ENCODE results near the gene RNF7.
"Not testable (repeated sequence)": the region's sequence is repeated elsewhere in the genome, so short reads cannot be mapped to it uniquely, and the experiment has no call there.

RNF7 gene

DNA sequence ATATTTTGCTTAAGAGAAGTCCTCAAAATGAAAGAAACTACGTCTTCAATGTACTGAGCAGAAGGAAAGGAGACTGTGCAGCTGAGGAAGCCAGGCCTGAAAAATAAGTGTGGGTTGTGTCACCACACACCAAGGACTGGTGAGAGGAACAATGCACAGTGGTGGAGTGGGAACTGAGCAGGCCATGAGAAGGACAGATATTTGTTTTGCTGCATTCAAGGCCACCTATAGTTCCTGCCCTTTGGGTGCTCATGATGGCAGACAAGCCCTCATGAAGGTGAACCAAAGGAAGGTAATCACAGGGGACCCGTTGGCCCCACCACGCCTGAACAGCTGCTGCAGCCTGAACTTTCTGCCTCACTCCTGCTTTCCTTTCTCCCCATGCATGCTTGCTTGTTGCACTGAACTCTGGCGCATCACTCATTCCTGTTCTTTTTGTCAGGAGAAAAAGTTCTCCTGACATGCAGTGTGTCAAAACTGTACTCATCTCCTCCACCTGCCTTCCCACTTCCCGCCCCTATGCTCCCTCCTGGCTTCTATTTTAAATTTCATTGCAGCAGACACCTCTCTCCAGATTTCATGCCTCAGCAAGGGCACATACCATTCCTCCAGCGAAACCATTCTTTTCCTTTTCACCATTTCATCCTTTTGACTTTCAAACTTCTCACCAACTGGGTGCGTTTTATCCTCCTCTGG, 2.2 kb upstream of the RNF7 start:
- ATAC-seq: no peak

DNA sequence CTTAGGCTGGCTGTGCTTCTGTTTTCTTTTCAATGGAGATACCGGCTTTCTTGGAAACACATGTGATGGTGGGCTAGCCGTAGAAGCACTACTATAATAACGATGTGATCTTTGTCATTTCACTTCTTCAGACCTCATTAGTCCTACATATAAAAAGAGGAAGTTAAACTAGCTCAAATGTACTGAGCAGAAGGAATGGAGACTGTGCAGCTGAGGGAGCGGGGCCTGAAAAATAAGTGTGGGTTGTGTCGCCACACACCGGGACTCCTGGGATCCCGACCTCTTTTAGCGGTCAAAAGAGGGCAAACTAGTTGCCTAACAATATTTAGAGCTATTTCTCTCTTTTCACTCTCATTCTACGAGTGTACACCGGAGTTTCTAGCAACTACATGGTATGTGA, 1.0 kb upstream of the RNF7 start:
- no peak for ATAC-seq

DNA sequence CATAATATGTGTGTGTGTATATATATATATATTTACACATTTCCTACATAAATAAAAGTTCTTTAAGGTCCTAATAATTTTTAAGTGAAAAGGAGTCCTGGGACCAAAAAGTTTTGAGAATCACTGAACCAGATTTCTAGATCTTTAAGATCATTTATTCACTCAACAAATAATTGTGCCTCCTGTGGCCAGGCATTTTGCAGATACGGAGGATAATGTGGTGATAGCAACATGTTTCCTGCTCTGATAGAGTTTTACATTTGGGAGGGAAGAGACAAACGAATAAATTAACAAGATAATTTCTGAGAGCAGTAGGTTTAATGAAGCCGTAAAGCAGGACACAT, 448 bp upstream of the RNF7 start:
- no peak for ATAC-seq

DNA sequence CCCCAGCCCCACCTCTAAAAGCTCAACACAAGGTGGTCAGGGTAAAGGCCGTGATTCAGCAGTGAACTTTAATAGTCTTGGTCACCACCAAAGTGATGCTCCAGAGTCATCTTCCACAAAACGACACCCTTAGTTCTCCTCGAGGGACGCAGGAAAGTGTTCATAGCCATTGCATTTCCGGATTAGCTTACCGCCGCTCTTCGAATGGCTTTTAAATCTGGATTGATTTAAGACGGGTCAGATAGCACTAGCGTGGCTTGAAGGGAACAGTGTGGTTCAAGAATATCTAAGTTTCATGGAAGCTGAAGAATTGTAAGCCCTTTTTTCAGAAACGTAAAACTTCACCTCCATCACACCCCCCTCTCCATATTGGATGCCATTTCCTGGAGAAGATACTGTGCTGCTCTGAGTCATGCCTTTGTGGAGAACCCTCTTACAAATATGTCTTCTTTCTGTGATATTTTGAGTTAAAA, 829 bp downstream of the RNF7 start:
- ATAC-seq: no peak

DNA sequence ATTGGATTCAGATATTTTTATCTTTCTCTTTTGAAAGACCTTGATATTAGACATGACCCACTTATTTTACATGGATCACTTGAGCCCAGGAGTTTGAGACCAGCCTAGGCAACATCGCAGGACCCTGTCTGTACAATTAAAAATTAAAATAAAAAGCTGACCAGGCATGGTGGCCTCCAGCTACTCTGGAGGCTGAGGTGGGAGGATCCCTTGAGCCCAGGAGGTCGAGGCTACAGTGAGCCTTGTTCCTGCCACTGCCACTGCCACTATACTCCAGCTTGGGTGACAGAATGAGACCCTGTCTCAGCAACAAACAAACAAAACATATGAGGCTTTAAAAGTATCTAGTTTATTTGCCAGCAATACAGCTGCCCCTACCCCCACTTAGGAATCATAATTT, 1.6 kb downstream of the RNF7 start:
- no peak for ATAC-seq

DNA sequence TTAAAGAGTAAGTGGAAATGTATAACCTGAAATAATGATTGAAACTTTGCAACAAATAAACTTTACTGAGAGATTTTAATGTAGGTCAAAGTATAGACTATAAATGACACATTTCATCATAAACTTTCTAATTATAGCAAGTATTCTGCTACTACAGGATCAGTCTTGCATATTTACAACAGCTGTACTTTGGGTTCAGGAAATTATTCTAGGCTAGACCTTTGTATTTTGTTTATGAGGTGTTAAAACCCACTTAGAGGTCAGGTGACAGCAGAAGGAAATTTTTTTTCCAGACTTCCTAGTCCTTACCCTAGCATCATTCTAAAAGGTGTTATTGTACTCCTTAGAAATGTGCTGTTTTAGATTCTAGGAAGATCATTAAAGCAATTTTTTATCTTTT, 2.3 kb downstream of the RNF7 start:
- ATAC-seq: no peak

DNA sequence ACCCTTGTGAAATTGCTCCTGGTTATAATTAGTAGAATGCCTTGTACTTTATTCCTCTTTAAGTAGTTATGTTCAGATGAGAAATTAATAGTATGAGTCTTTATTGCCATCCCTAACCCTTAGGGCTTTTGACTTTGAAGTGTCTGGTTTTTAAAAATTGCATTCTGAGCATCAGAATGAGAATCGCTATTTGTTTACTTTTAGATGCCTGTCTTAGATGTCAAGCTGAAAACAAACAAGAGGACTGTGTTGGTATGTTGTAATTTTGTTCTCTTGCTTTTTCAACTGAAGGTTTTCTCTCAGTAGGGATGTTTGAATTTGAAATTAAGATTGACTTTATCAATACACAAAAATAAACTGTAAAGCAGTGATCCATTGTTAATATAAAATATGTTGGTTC, 5.2 kb downstream of the RNF7 start:
- no peak for ATAC-seq

DNA sequence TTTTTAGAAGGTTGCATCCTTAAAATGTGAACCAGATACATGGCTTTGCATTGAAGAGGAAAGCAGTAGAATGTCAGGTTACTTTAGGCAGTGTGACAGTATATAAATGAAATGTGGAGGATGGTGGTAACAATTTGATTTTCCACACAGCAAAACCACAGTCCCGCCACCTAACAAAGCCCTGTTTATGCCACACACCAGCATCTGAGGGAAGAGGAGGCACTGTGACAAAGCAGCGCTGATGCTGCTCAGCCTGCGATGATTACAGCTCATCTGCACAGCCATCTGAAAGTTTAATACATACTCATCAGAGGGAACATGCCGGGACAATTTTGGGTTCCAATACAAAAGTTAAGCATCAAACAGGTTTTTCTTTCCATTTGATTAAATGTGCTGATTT, 8.9 kb downstream of the RNF7 start:
- ATAC-seq: no peak

DNA sequence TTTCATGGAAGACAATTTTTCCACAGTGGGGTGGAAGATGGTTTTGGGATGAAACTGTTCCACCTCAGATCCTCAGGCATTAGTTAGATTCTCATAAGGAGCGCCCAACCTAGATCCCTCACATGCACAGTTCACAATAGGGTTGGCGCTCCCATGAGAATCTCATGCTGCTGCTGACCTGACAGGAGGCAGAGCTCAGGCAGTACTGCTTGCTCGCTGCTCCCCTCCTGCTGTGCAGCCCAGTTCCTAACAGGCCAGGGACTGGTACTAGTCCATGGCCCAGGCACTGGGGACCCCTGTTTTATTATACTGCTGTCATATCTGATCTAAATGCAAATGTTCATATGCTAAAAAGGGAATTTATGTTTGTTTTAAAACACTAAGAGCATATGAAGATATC, 15.3 kb downstream of the RNF7 start:
- no peak for ATAC-seq

DNA sequence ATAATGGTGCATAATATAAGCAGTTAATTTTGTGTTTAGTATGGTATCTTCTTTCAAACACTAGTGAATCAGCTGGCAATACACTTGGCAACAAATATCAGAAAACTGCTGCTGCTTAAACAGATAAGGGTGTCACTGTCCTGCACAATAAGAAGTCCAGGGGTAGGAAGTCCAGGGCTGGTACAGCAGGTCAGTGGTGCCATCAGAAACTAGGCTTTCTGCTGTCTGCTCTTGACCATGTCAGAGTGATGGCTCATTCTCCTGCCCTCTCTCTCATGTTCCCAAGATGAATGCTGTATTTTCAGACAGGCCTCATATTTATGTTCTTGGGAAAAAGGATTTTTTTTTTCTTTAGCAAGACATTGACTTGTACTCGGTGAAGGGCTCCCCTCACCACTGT, 15.9 kb downstream of the RNF7 start:
- ATAC-seq: no peak

DNA sequence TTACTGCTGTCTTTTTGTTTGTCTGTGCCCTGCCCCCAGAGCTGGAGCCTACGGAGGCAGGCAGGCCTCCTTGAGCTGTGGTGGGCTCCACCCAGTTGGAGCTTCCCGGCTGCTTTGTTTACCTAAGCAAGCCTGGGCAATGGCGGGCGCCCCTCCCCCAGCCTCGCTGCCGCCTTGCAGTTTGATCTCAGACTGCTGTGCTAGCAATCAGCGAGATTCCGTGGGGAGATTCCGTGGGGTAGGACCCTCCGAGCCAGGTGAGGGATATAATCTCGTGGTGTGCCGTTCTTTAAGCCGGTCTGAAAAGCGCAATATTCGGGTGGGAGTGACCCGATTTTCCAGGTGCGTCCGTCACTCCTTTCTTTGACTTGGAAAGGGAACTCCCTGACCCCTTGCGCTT, 24.5 kb downstream of the RNF7 start:
- not testable (repeated sequence) for ATAC-seq

DNA sequence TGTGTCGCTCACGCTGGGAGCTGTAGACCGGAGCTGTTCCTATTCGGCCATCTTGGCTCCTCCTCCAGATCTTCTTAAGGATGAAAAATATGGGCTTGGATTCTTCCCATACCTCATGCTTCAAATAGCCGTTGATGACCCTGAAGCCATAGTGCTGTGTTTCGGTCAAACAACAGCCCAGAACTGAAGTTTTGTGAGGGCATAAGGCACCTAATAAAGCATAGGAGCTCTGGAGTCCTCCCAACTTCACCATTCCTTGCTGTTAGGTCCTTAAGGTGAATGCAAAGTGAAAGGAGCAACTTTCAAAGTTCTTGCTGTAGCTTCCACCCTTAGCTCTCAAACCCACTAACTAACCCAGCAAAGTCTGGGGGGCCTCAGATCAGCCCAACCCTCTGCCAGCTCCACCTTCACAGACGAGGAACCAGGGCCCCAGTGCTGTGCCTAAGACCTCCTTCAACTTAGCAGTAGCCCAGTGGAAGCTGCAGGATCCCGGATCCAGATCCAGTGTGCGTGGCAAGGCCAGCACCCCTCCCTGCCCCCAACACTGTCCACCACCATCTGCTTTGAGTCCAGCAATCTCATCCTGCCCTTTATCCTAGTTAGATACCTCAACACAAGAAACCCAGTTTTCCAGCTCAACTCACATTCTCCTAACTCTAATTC, 25.1 kb downstream of the RNF7 start, which contains the start of gene GRK7:
TSS of gene GRK7 (plus strand) at position 321 of the 663 bp plus-strand sequence. CDS start 14,877 bp downstream, outside the sequence.
- no peak for ATAC-seq

DNA sequence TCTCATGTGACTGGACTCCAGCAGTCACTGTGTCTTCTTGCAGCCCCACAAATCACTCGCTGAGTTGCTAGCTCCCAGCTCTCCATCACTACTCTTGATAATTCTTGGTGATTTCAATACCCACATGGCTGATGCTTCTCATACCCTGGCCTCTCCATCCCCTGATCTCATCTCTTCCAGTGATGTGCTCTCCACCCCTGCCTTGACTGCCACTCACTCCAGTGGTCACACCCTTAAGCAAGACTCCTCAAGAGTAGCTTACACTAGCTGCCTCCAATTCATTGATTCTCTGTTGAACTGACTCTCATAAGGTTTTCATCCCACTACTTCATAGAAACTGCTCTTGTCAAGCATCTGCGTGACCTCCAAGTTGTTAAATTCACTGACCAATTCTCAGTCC, 25.9 kb downstream of the RNF7 start:
- no peak for ATAC-seq

DNA sequence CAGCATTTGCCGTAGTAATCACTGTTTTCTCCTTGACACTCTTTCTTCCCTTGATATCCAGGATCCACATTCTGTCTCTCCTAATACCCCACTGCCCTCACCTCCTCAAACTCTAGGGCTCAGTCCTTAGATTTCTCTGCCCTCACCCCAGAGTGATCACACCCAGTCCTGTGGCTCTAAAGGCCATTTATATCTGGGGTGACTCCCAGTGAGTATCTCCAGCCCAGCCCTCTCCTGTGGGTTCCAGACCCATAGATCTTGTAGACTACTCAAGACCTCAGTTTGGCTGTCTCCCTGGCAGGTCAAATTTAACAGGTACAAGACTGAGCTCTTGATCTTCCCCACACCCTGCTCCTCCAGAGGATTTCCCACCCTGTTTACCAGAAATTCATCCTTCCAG, 26.4 kb downstream of the RNF7 start:
- ATAC-seq: no peak

DNA sequence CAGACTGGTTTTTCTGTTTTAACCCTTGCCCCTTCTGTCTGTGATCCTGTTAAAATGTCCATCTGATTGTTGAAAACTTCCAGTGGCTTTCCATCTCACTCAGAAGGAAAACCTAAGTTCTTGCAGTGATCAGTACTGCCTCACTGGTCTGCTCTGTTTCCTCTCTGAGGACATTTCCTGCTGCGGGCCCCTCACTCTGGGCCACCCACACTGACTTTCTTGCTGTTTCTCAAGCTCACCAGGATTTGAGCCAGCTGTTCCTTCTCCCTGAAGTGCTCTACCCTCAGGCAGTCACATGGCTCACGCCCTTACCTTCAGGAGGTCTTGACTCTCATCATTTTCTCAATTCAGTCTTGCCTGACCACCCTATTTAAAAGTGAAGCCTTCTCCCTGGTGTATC, 26.9 kb downstream of the RNF7 start:
- ATAC-seq: no peak

DNA sequence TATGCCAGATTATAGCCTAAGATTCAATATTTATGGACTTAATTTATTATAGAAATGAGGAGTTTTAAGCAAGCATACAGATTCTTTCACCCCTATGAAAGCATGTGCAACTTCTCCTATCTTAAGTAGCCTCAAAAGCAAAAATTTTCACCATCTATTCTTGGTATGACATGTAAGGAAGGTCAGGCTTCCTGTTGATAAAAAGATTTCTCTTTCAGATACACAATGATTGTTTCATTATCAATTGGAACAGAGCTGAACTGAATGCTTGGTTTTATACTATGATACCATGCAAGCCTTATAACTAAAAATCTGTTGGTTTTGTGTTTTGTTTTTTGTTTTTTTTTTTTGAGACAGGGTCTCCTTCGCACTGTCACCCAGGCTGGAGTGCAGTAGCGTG, 29.0 kb downstream of the RNF7 start:
- no peak for ATAC-seq

DNA sequence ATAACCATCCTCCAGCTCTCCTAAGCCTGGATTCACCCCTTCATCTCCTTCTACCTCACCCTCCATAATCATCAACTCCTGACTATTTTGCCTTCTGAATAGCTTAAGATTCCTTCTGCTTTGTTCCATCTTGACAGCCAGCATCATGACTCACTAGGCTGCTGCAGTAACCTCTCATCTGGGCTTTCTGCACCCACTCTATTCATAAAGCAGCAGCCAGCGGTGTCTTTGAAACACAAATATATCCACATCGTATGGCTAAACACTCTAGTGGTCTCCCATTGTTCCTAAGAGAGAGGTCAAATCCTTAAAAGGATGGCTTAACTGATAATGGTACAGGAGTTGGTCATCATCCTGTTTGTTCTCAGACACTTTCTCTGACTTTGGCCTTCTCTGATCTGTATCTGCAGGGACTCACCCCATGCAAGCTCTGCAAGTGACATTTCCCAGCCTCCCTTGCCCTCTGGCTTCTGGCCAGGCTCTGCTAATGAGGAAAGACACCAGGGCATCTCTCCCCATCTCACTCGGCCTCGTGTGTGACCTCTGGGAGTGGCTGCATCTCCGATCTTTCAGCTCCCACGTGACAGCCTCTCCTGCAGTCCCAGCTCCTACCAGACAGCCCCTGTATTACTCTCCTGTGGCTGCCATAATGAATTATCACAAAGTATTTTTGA, 31.3 kb downstream of the RNF7 start:
- no peak for ATAC-seq

DNA sequence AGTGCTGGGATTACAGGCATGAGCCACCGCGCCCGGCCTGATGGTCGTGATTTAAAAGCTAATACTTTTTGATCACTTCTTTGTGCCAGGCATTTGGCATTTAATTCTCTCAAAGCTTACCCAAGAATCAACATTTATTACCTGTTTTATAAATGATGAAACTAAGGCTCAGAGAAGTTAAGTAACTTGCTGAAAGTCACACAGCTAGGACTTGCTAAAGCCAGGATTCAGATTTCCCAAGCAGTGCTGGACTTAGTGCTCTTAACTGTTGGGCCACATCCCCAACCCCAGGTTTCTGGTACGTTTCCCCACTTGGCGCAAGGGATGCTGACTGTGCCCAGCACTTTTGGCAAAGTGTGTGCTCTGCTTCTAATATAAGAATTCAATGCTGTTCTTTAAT, 35.6 kb downstream of the RNF7 start:
- no peak for ATAC-seq

DNA sequence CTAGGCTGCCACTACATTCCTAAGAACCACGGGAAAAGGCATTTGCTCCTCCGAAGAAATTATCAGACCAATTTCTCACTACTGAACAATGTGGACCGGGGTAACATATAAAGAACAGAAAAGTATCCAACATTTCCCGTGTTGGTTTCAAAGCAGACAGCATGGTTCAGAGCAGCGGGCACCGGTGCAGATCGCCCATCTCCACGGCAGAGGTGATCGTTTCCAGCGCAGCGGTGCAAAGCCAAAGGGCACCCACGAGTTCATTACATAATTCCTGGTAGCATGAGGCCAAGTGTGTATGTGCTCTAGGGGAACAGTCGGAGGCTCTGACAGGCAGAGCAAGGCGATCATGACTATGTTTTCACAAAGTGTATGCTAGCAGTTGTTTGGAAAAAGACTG, 38.3 kb downstream of the RNF7 start:
- no peak for ATAC-seq

DNA sequence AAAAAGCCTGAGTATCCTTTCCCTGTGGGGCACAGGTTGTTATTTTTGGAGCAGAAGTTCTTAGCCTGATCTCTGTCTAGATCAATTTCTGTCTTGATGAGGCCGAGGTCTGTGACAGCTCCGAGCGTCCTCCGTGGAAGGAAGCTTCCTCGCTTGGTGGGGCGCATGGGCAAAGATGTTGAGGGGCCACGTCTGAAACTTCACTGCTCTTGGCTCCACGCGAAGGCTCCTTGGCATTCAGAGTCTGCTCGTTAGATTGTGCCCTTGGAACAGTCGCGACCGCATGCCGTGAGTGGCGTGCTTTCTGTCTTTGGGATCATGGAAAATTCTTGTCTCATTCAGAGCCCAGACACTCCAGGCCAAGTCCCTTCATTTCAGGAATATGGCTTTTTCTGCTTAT, 38.8 kb downstream of the RNF7 start:
- ATAC-seq: no peak

DNA sequence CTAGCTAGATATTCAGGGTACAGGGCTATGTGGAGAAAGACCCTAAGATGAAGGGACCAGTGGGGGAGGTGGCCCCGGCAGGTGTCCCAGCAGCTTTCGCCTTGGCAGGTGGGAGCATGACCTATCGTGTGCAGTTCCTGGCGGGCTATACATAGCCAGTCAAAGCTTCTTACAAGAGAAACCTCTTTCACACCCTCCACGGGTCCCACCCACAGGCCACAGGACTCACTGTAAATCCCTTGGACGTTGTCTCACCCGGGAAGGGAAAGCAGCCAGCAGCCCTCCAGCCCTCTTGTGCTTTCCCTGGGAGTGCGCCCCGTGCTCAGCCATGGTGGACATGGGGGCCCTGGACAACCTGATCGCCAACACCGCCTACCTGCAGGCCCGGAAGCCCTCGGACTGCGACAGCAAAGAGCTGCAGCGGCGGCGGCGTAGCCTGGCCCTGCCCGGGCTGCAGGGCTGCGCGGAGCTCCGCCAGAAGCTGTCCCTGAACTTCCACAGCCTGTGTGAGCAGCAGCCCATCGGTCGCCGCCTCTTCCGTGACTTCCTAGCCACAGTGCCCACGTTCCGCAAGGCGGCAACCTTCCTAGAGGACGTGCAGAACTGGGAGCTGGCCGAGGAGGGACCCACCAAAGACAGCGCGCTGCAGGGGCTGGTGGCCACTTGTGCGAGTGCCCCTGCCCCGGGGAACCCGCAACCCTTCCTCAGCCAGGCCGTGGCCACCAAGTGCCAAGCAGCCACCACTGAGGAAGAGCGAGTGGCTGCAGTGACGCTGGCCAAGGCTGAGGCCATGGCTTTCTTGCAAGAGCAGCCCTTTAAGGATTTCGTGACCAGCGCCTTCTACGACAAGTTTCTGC, 40.1 kb downstream of the RNF7 start:
- no peak for ATAC-seq

DNA sequence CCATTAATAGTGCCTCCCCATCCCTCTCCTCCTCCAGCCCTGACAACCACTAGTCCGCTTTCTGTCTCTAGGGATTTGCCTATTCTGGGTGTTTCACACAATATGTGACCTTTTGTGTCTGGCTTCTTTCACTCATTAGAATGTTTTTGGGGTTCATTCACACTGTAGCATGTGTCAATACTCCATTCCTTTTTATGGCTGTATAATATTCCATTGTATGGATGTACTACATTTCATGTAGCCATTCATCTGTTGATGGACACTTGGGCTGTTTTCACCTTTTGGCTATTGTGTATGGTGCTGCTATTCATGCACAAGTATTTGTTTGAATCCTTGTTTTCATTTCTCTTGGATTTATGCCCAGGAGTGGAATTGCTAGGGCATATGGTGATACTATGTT, 41.6 kb downstream of the RNF7 start:
- no peak for ATAC-seq

DNA sequence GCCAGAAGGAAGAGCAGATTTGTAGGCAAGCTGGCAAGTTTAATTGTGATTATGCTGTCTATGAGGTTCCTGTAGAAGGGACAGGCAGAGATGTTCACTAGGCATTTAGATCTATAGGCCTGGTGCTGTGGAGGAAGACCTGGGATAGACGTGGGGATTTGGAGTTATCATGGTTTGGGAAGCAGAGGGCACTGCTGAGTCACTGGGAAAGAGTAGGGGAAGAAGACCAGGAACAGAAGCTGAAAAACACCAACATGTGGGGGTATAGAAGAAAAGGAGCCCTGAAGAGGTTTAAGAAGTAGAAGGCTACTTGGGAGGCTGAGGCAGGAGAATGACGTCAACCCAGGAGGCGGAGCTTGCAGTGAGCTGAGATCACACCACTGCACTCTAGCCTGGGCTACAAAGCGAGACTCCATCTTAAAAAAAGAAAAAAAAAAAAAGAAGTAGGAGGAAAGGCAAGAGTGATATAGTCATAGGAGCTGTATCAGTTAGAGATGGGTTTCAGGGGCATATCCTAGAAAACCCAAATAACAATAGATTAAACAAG, 44.4 kb downstream of the RNF7 start:
- no peak for ATAC-seq
